GM18909 (cell line): ENCODE results near the gene ZC3H12A.
A peak's percentile ranks its signal among the peaks of the same experiment; 100 is the strongest.

Experiments used
- ATAC-seq: cut with Tn5 transposase; IDR thresholded peaks from one replicate; pipeline ENCODE4 v1.9.1; 2021; ENCODE audit warnings: mild to moderate bottlenecking; ENCODE audit not compliant: unreplicated experiment, poor library complexity

The ZC3H12A gene

GRCh38 chr1:37477946-37478345, 3.6 kb downstream of the ZC3H12A start:
- no peak for ATAC-seq

- no peak for ATAC-seq
Measured at GRCh38 chr1:37478451-37478881, 4.1 kb downstream of the ZC3H12A start.

GRCh38 chr1:37478890-37479254, 4.5 kb downstream of the ZC3H12A start:
- no peak for ATAC-seq

- peak; percentile 39 for ATAC-seq
Measured at GRCh38 chr1:37479255-37480124, 5.1 kb downstream of the ZC3H12A start.

- no peak for ATAC-seq
Measured at GRCh38 chr1:37480125-37480466, 5.7 kb downstream of the ZC3H12A start.

- no peak for ATAC-seq
Measured at GRCh38 chr1:37480581-37481288, 6.4 kb downstream of the ZC3H12A start.

- ATAC-seq = no peak
Measured at GRCh38 chr1:37481289-37482003, 7.1 kb downstream of the ZC3H12A start.

- ATAC-seq = no peak
Measured at GRCh38 chr1:37482004-37482785, 7.8 kb downstream of the ZC3H12A start.

GRCh38 chr1:37482796-37483744, 8.7 kb downstream of the ZC3H12A start:
- ATAC-seq = no peak

GRCh38 chr1:37483785-37484184, 9.4 kb downstream of the ZC3H12A start:
- ATAC-seq = no peak

GRCh38 chr1:37484325-37485051, 10.1 kb downstream of the ZC3H12A start:
- ATAC-seq = no peak

GRCh38 chr1:37485902-37486679, 11.7 kb downstream of the ZC3H12A start:
- no peak for ATAC-seq

- no peak for ATAC-seq
Measured at GRCh38 chr1:37486680-37487618, 12.6 kb downstream of the ZC3H12A start.

GRCh38 chr1:37487619-37487984, 13.2 kb downstream of the ZC3H12A start:
- no peak for ATAC-seq

- no peak for ATAC-seq
Measured at GRCh38 chr1:37493336-37494098, 19.1 kb downstream of the ZC3H12A start.

GRCh38 chr1:37495875-37496274, 21.5 kb downstream of the ZC3H12A start:
- ATAC-seq = no peak
